ENCODE measurements around the gene GPRASP1. TPM values are rescaled to one million over a fixed set of nuclear protein-coding genes. Genes with fewer than 3 reads are reported as not detected.
A peak's percentile ranks its signal among the peaks of the same experiment; 100 is the strongest.
"Not testable (repeated sequence)": the region's sequence is repeated elsewhere in the genome, so short reads cannot be mapped to it uniquely, and the experiment has no call there.

Gene GPRASP1
- total and polyA plus RNA-seq, 10 of the 15 experiments (the other 5 are each of a cell fraction or from before 2014, with no cell fraction given): 0.03 to 0.46 (median 0.14) TPM

- H3K9me3 ChIP-seq (replicated peaks; ENCODE audit: control insufficient read depth, insufficient read depth, low read length); intact Hi-C loops (cut with micrococcal nuclease; ENCODE audit: unreplicated experiment): not testable (repeated sequence)
These were observed 26.2 kb downstream of the GPRASP1 start for GRCh38 chrX:102677479-102677878.

DNA sequence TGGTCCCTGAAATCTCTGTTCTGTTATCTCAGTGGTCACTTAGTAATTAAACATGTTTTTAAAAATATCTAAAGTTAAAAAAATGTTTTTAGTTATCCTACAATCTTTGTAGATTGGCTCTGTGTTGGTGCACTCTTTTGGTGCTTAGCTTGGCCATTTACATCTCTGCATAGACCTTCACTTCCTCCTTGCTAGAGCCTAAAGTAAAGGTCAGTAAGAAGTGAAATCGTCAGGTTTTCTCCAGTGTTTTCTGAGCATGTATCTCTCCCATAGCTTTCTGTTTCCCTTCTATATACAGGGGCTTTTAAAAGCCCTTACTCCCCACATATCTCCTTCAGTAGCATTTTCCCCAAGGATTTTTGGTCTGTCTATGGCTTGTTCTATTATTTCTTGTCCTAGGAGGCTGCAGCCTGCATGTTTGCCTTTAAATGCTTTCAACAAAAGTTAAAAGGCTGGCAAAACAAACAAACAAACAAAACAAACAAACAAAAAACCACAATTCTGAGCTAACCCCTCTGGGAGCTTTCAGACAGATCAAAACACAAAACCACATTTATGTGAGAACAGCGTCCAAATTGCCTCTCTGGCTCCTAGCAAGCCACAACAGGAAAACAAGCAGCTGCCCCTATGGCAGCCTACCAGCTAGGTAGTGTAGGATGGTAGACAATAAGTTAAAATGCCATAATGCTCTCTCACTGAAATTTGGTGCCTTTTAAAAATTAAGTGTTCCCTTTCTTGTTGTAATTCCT is 33.7 kb downstream of the GPRASP1 start:
- 2% methylated on average over 2 of the region's 2 CpGs for WGBS (ENCODE audit: insufficient coverage, insufficient replicate concordance, low lambda C conversion rate, missing lambda C conversion rate)
- Histone ChIP-seq H3K27me3 (replicated peaks in 1 of 2; ENCODE audit: control insufficient read depth in 2 of 2, insufficient read depth in 2 of 2, low read length in 1 of 2) (no peaks in the 10 kb centered on the region), H3K79me2 (ENCODE audit: control insufficient read depth, insufficient read depth, low read length) (no peaks in the 10 kb centered on the region), H3K4me3 (no peak overlapping the region), H2AFZ (ENCODE audit: control insufficient read depth, low read depth, low read length) (no peak overlapping the region), H4K20me1 (ENCODE audit: control insufficient read depth, insufficient read depth) (no peaks in the 10 kb centered on the region), H3K4me2 (ENCODE audit: control insufficient read depth, insufficient read depth) (no peak overlapping the region), H3K27ac (ENCODE audit: control insufficient read depth, insufficient read depth) (no peak overlapping the region), H3K9me3 (replicated peaks; ENCODE audit: control insufficient read depth, insufficient read depth, low read length) (no peaks in the 10 kb centered on the region; the same call in 2 of the 3 replicates), H3K36me3 (ENCODE audit: control insufficient read depth in 2 of 2, insufficient read depth in 2 of 2, low read length in 1 of 2) (no peaks in the 10 kb centered on the region), H3K9ac (ENCODE audit: control insufficient read depth, insufficient read depth, low read length) (no peak overlapping the region), H3K4me1 (ENCODE audit: control insufficient read depth, insufficient read depth, low read length) (no peaks in the 10 kb centered on the region)
- ChIA-PET SMC1A (ENCODE audit: uncharacterized antibody, unreplicated experiment) (no interaction called here), POLR2A (no interaction called here), RAD21 (ENCODE audit: unreplicated experiment) (no interaction called here), CTCF (no interaction called here)
- TF ChIP-seq KAT2A (conservative IDR thresholded peaks at IDR 0.05; ENCODE audit: control insufficient read depth, low read depth, low read length): no peak
- TF ChIP-seq PBX3 (IDR thresholded peaks at IDR 0.05; ENCODE audit: insufficient replicate concordance, low read depth, low read length): no peak
- no peak for TF ChIP-seq NFXL1 (IDR thresholded peaks at IDR 0.05; ENCODE audit: borderline replicate concordance)
- no peak for TF ChIP-seq NR2C1 (IDR thresholded peaks at IDR 0.05)
- no peak for TF ChIP-seq FOXM1 (IDR thresholded peaks at IDR 0.05; ENCODE audit: low read depth, low read length)
- no TSS peak for BruUV-seq (replicated peaks)
- in situ Hi-C loops (cut with MboI) (no loop called here), intact Hi-C loops (cut with micrococcal nuclease; ENCODE audit: unreplicated experiment) (no loop called here)
- no peak for FAIRE-seq
- no peak for ATAC-seq
- peak; percentile 0 for DNase-seq (ENCODE audit: low read depth, low spot score)

More at GRCh38 chrX:102677479-102677878, 26.2 kb downstream of the GPRASP1 start:
- BruUV-seq (replicated peaks); H3K4me3 ChIP-seq; in situ Hi-C loops (cut with MboI); POLR2A ChIA-PET; SMC1A ChIA-PET (ENCODE audit: uncharacterized antibody, unreplicated experiment); H3K9ac ChIP-seq (ENCODE audit: control insufficient read depth, insufficient read depth, low read length); H3K36me3 ChIP-seq (ENCODE audit: control insufficient read depth in 2 of 2, insufficient read depth in 2 of 2, low read length in 1 of 2); DNase-seq (ENCODE audit: low read depth, low spot score); FAIRE-seq; H3K27ac ChIP-seq (ENCODE audit: control insufficient read depth, insufficient read depth); CTCF ChIA-PET; H3K27me3 ChIP-seq (replicated peaks in 1 of 2; ENCODE audit: control insufficient read depth in 2 of 2, insufficient read depth in 2 of 2, low read length in 1 of 2); H3K4me1 ChIP-seq (ENCODE audit: control insufficient read depth, insufficient read depth, low read length); H2AFZ ChIP-seq (ENCODE audit: control insufficient read depth, low read depth, low read length); ATAC-seq; RAD21 ChIA-PET (ENCODE audit: unreplicated experiment); H3K79me2 ChIP-seq (ENCODE audit: control insufficient read depth, insufficient read depth, low read length); H4K20me1 ChIP-seq (ENCODE audit: control insufficient read depth, insufficient read depth); H3K4me2 ChIP-seq (ENCODE audit: control insufficient read depth, insufficient read depth): not testable (repeated sequence)
- 0% methylated on average over 1 of the region's 1 CpG for WGBS (ENCODE audit: insufficient coverage, insufficient replicate concordance, low lambda C conversion rate, missing lambda C conversion rate)
